CD8-positive, alpha-beta memory T cell (primary cell): ENCODE measurements around the gene IRX4. TPM values are rescaled to one million over a fixed set of nuclear protein-coding genes. Genes with fewer than 3 reads are reported as not detected.

Source experiments
- CTCF ChIA-PET: fragments of 350-600 bp; sonication (Branson Sonifier 250); formaldehyde crosslinking; loops from one replicate; lab custom pipeline; 2021; ENCODE audit warnings: antibody characterized with exemption; lab: Charles Lee
- POLR2A ChIA-PET: fragments of 350-600 bp; sonication (Branson Sonifier 250); formaldehyde crosslinking; loops from one replicate; lab custom pipeline; 2021; ENCODE audit warnings: antibody characterized with exemption; lab: Charles Lee
- DNase-seq, 5 donors: peaks; one replicate each; pipeline versions ENCODE4 v3.0.0 to v3.0.0-alpha.2; 2020 to 2022; ENCODE audit warnings: mixed read lengths in 1 of 5
- H3K27ac ChIP-seq: one replicate; pipeline ENCODE4 v1.7.0; 2013; ENCODE audit warnings: low read depth, mild to moderate bottlenecking, low read length, moderate library complexity
- H3K27me3 ChIP-seq: 2 replicates; pipeline ENCODE4 v1.7.0; 2013; ENCODE audit warnings: low read length, mild to moderate bottlenecking; ENCODE audit not compliant: insufficient read depth, poor library complexity, severe bottlenecking
- H3K36me3 ChIP-seq: 2 replicates; pipeline ENCODE4 v1.7.0; 2013; ENCODE audit warnings: mild to moderate bottlenecking, low read length, moderate library complexity; ENCODE audit not compliant: insufficient read depth
- H3K4me1 ChIP-seq: 2 replicates; pipeline ENCODE4 v1.7.0; 2013; ENCODE audit warnings: mild to moderate bottlenecking, low read length, moderate library complexity; ENCODE audit not compliant: insufficient read depth
- H3K4me3 ChIP-seq: 2 replicates; pipeline ENCODE4 v1.7.0; 2013; ENCODE audit warnings: mild to moderate bottlenecking, low read length
- H3K9me3 ChIP-seq: 2 replicates; pipeline ENCODE4 v1.7.0; 2013; ENCODE audit warnings: mild to moderate bottlenecking, low read length
- H3K27ac Mint-ChIP-seq, 8 donors: one replicate each; pipeline ENCODE4 v1.8.0; 2020 to 2021; ENCODE audit warnings: mixed read lengths in 8 of 8, mild to moderate bottlenecking in 6 of 8, inconsistent platforms in 3 of 8, moderate library complexity in 3 of 8
- H3K27me3 Mint-ChIP-seq, 2 donors: one replicate each; pipeline ENCODE4 v1.8.0; 2020 to 2021; ENCODE audit warnings: mixed read lengths in 2 of 2, mild to moderate bottlenecking in 1 of 2, moderate library complexity in 1 of 2
- H3K36me3 Mint-ChIP-seq, 3 donors: one replicate each; pipeline ENCODE4 v1.8.0; 2020 to 2021; ENCODE audit warnings: mixed read lengths in 3 of 3, inconsistent platforms in 1 of 3, mild to moderate bottlenecking in 1 of 3
- H3K4me1 Mint-ChIP-seq, 3 donors: one replicate each; pipeline ENCODE4 v1.8.0; 2020 to 2021; ENCODE audit warnings: mixed read lengths in 3 of 3, inconsistent platforms in 1 of 3, mild to moderate bottlenecking in 1 of 3
- H3K4me3 Mint-ChIP-seq, 7 donors: one replicate each; pipeline ENCODE4 v1.8.0; 2020 to 2021; ENCODE audit warnings: mixed read lengths in 7 of 7, mild to moderate bottlenecking in 6 of 7, moderate library complexity in 4 of 7, inconsistent platforms in 2 of 7
- H3K9me3 Mint-ChIP-seq, 5 donors: one replicate each; pipeline ENCODE4 v1.8.0; 2020 to 2022; ENCODE audit warnings: mixed read lengths in 5 of 5, mild to moderate bottlenecking in 3 of 5, moderate library complexity in 2 of 5, inconsistent platforms in 1 of 5
- polyA plus RNA-seq: library from polyadenylated mRNA; unstranded; fragments of 300-500 nt; fragmentation: Illumina TruSeq; gene quantifications from one replicate; pipeline ENCODE4 v1.2.3, GENCODE V29; 2021
- total RNA-seq, 2 experiments: library from RNA; stranded (reverse); gene quantifications; one replicate each; pipeline ENCODE4 v1.2.3, GENCODE V29; 2021

Gene IRX4
- total and polyA plus RNA-seq, 3 experiments from 2014 or later = not detected

DNA sequence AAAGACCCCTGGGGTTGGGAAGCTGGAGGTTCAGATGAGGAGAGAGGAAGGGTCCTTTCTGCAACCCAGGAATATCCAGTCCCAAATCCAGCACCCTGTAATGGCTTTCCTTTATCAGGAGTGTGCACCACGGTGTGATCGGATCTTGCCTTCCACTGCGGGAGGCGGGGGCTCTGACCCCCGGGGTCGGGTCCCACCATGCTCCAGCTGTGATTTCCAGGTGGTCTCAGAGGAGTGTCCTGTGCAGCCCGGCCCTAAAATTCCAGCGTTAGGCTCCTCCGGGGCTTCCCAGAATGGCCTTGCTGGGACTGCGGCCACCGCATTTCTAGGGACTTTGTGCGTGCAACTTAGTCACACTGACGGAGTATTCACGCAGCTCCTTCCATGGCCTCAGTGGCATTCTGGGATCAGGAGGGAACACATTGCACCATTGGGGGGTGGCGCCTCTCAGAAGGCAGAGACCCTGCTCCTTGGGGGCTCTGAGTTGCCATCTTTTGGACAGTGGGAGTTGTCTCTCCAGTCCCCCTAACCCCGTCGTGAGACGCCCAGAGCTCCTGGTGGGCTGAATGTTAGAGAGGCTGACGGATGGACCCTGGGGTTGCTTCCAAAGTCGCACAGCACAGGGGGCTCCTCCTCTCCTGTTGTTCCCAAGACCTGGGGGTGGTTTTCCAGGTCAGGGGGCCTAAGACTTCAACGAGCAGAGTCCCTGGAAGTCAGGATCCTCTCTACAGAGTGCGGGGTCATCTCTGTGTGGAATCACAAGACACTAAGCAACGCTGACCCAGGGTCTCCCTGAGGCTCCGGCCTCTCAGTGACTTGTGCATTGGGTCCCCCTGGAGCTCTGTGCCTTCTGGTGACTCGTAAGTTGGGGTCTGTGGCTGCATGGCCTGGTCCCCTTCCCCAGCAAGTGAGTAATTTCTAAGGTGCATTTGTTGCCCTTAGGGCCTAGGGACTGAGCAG lies 42.7 kb upstream of the IRX4 start:
- Mint-ChIP-seq H3K27me3 (peaks cover 8 to 16% of the 10 kb centered on the region in 2 donors), H3K4me1 (no peaks in the 10 kb centered on the region), H3K9me3 (peaks cover 0 to under 1% (median 0%) of the 10 kb centered on the region in 5 donors), H3K4me3 (no peak overlapping the region), H3K36me3 (no peaks in the 10 kb centered on the region), H3K27ac (no peak overlapping the region)
- POLR2A ChIA-PET = no interaction called here
- Histone ChIP-seq H3K27me3 (no peaks in the 10 kb centered on the region), H3K4me3 (no peak overlapping the region), H3K4me1 (no peaks in the 10 kb centered on the region), H3K27ac (no peak overlapping the region), H3K9me3 (no peaks in the 10 kb centered on the region), H3K36me3 (no peaks in the 10 kb centered on the region)
- CTCF ChIA-PET = no interaction called here
- no peak for DNase-seq

DNA sequence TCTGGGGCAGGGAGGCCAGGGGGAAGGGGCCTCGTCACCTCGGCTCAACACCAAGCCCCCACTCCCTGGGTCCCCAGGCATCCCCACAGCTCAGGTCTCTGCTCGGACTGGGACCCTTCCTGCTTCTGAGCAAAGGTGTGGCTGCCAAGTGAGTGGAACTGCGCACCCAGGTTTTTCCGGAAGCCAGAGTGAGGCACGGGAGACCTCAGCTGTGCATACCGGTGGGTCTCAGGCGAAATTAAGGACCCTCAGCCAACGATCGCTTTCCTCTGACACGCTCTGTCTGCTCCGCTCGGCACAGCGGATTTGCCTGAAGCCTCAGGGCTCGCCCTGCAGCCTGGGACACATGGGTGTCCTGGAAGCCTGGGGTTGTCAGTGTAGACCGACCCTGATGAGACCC lies 41.0 kb upstream of the IRX4 start:
- H3K4me1 Mint-ChIP-seq = no peaks in the 10 kb centered on the region
- Histone ChIP-seq H3K27me3 (no peaks in the 10 kb centered on the region), H3K4me1 (no peaks in the 10 kb centered on the region), H3K36me3 (no peaks in the 10 kb centered on the region), H3K4me3 (no peak overlapping the region), H3K9me3 (no peaks in the 10 kb centered on the region), H3K27ac (no peak overlapping the region)
- peaks cover 8 to 23% of the 10 kb centered on the region in 2 donors for H3K27me3 Mint-ChIP-seq
- H3K4me3 Mint-ChIP-seq = no peak overlapping the region
- no peaks in the 10 kb centered on the region for H3K36me3 Mint-ChIP-seq
- ChIA-PET CTCF (no interaction called here), POLR2A (no interaction called here)
- H3K9me3 Mint-ChIP-seq = peaks cover 0 to 4% (median 0%) of the 10 kb centered on the region in 5 donors
- H3K27ac Mint-ChIP-seq = peak overlapping the region in 1 of 8 donors; percentile 3
- no peak for DNase-seq

DNA sequence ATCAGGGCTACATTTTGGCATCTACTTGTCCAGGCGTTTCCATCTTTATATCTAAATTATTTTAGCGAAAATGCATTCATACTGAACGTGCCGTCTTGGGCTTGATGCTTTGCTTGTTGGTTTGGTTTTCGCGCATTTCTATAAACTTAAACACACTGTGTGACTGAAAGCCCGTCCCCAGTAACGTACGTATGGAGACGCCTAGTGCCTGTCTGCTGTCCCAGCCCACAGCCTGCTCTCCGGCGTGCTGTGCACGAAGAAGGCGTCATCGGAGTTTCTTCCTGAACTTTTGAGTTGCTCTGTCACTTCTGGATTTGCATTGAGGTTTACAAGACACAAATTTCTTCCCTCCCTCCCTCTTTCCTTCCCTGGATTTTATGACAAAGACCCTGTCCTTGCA lies 40.6 kb upstream of the IRX4 start:
- no peak for DNase-seq
- CTCF ChIA-PET = no interaction called here
- H3K36me3 Mint-ChIP-seq = no peaks in the 10 kb centered on the region

GRCh38 chr5:1921711-1922110 lies 39.0 kb upstream of the IRX4 start:
- ChIA-PET CTCF (no interaction called here), POLR2A (no interaction called here)
- DNase-seq = no peak
- Mint-ChIP-seq H3K9me3 (peaks cover 0 to 4% (median 0%) of the 10 kb centered on the region in 5 donors), H3K4me1 (no peaks in the 10 kb centered on the region), H3K4me3 (no peak overlapping the region), H3K27ac (no peak overlapping the region), H3K27me3 (peaks cover 9 to 17% of the 10 kb centered on the region in 2 donors), H3K36me3 (no peaks in the 10 kb centered on the region)
- Histone ChIP-seq H3K9me3 (no peaks in the 10 kb centered on the region), H3K4me3 (no peak overlapping the region), H3K27ac (no peak overlapping the region), H3K36me3 (no peaks in the 10 kb centered on the region), H3K27me3 (no peaks in the 10 kb centered on the region), H3K4me1 (no peaks in the 10 kb centered on the region)

More for the DNA sequence above, 40.6 kb upstream of the IRX4 start:
- no peaks in the 10 kb centered on the region for H3K4me1 Mint-ChIP-seq
- POLR2A ChIA-PET = no interaction called here
- Histone ChIP-seq H3K4me3 (no peak overlapping the region), H3K4me1 (no peaks in the 10 kb centered on the region), H3K36me3 (no peaks in the 10 kb centered on the region), H3K27ac (no peak overlapping the region), H3K27me3 (no peaks in the 10 kb centered on the region), H3K9me3 (no peaks in the 10 kb centered on the region)
- H3K27me3 Mint-ChIP-seq = peaks cover 8 to 23% of the 10 kb centered on the region in 2 donors
- peaks cover 0 to 4% (median 0%) of the 10 kb centered on the region in 5 donors for H3K9me3 Mint-ChIP-seq
- no peak overlapping the region for H3K27ac Mint-ChIP-seq
- H3K4me3 Mint-ChIP-seq = no peak overlapping the region

DNA sequence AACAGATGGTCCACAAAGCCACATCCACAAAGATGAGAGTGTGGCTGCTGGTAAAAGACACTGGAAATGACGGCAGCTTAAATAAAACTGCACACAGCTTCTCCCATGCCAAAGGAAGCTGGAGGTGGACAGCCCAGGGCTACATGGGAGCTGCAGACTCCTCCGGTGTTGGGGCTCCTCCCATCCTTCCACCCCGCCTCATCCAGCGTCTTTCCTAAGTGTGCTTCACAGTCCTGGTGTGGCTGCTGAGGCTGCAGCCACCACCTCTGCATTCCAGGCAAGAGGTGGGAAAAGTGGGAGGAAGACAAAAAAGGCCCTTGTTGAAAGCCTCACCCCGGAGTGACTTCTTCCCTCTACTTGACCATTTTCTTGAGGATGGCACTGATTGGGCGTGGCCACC lies 37.0 kb upstream of the IRX4 start:
- CTCF ChIA-PET = no interaction called here
- H3K36me3 Mint-ChIP-seq = no peaks in the 10 kb centered on the region
- peaks cover 0 to 4% (median 0%) of the 10 kb centered on the region in 5 donors for H3K9me3 Mint-ChIP-seq
- no peak overlapping the region for H3K27ac ChIP-seq
- POLR2A ChIA-PET = no interaction called here
- no peaks in the 10 kb centered on the region for H3K9me3 ChIP-seq
- no peak overlapping the region for H3K27ac Mint-ChIP-seq
- peaks cover 9 to 16% of the 10 kb centered on the region in 2 donors for H3K27me3 Mint-ChIP-seq
- H3K4me1 ChIP-seq = no peaks in the 10 kb centered on the region
- no peak overlapping the region for H3K4me3 ChIP-seq
- H3K4me3 Mint-ChIP-seq = no peak overlapping the region
- no peaks in the 10 kb centered on the region for H3K36me3 ChIP-seq
- DNase-seq = no peak
- no peaks in the 10 kb centered on the region for H3K4me1 Mint-ChIP-seq
- no peaks in the 10 kb centered on the region for H3K27me3 ChIP-seq

DNA sequence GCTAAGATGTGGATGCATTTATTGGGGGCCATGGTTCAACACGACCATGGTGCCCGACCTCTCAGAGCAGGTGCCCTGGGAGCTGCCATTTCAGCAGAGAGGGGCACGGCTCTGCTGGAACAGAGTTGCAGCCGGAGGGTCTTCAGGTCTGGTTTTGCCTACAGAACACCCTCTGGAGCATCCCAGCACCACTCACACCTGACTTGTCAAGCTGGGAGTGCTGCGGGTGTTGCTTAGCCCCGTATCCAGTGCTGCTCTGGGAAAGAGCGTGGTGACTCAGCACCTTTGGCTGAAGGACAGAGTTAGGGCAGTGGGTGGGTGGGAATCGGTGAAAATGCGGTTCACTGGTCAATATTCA lies 36.5 kb upstream of the IRX4 start:
- no peaks in the 10 kb centered on the region for H3K27me3 ChIP-seq

GRCh38 chr5:1918488-1919208 lies 35.9 kb upstream of the IRX4 start:
- no peak overlapping the region for H3K27ac ChIP-seq
- H3K27ac Mint-ChIP-seq = no peak overlapping the region
- no peak overlapping the region for H3K4me3 Mint-ChIP-seq
- H3K4me1 Mint-ChIP-seq = no peaks in the 10 kb centered on the region
- H3K36me3 Mint-ChIP-seq = no peaks in the 10 kb centered on the region
- ChIA-PET POLR2A (no interaction called here), CTCF (no interaction called here)
- H3K4me3 ChIP-seq = no peak overlapping the region
- H3K36me3 ChIP-seq = no peaks in the 10 kb centered on the region
- H3K9me3 ChIP-seq = no peaks in the 10 kb centered on the region
- H3K4me1 ChIP-seq = no peaks in the 10 kb centered on the region
- no peaks in the 10 kb centered on the region for H3K27me3 ChIP-seq
- peaks cover 9 to 14% of the 10 kb centered on the region in 2 donors for H3K27me3 Mint-ChIP-seq
- H3K9me3 Mint-ChIP-seq = peaks cover 0 to 5% (median 0%) of the 10 kb centered on the region in 5 donors
- DNase-seq = no peak

More for the DNA sequence above, 36.5 kb upstream of the IRX4 start:
- Histone ChIP-seq H3K4me3 (no peak overlapping the region), H3K36me3 (no peaks in the 10 kb centered on the region), H3K4me1 (no peaks in the 10 kb centered on the region), H3K9me3 (no peaks in the 10 kb centered on the region), H3K27ac (no peak overlapping the region)
- peaks cover 9 to 16% of the 10 kb centered on the region in 2 donors for H3K27me3 Mint-ChIP-seq
- no peak for DNase-seq
- H3K4me1 Mint-ChIP-seq = no peaks in the 10 kb centered on the region
- H3K27ac Mint-ChIP-seq = no peak overlapping the region
- no peak overlapping the region for H3K4me3 Mint-ChIP-seq
- POLR2A ChIA-PET = no interaction called here
- peaks cover 0 to 4% (median 0%) of the 10 kb centered on the region in 5 donors for H3K9me3 Mint-ChIP-seq
- no peaks in the 10 kb centered on the region for H3K36me3 Mint-ChIP-seq
- CTCF ChIA-PET = no interaction called here

DNA sequence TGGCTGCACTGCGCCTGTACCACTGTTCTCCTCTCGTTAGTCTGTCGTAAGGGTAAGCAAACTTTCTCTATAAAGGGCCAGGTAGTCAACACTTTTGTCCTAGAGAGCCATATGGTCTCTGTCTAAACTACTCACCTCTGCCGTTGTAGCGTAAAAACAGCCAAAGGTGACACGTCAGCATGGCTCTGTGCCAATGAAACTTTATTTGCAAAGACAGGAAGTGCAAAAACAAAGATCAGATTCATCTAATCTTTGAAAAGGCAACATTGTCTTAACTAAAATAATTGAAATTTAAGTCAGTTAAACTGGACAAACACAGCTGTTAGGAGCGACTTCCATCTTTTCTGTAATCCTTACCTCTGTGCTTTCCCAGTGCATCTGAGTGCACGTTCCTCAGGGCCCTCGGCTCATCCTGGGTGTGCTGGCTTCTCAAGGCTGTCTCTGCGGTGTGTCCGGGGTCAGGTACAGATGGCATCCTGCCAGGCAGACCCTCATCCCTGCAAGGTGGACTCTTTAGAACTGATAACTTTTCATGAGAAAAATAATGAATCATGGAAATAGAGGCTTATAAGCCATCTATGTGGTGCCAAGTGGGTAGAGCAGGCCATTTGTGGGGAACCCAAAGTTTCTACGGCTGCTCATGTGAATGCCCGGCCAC lies 35.2 kb upstream of the IRX4 start:
- H3K27me3 ChIP-seq = no peaks in the 10 kb centered on the region
- no peaks in the 10 kb centered on the region for H3K9me3 ChIP-seq
- H3K36me3 ChIP-seq = no peaks in the 10 kb centered on the region
- H3K27ac ChIP-seq = no peak overlapping the region
- Mint-ChIP-seq H3K27ac (no peak overlapping the region), H3K36me3 (no peaks in the 10 kb centered on the region), H3K27me3 (peaks cover 9 to 18% of the 10 kb centered on the region in 2 donors), H3K4me1 (no peaks in the 10 kb centered on the region), H3K9me3 (peaks cover 0 to 7% (median 0%) of the 10 kb centered on the region in 5 donors), H3K4me3 (no peak overlapping the region)
- no peaks in the 10 kb centered on the region for H3K4me1 ChIP-seq
- ChIA-PET POLR2A (no interaction called here), CTCF (no interaction called here)
- no peak for DNase-seq
- no peak overlapping the region for H3K4me3 ChIP-seq
